Measurements from ENCODE around the gene NLGN1.

The NLGN1 gene

DNA sequence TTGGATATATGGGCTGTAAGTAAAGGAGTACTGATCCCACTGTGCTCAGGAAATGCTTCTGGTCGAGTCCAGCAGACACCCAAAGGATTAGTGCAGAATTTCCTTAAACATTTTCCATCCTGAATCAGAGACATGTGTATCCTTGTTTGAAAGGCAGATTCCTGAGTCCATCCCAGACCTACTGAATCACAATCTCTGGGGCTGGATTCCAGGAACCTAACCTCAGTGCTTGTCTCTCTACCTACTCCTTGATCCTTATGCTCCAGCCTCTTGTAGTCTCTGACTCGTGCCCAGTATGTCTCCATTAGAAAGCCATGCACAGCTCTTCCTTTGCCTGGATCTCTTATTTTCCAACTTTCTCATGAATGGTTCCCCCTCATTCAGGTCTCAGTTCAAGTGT is 585.8 kb downstream of the NLGN1 start:
- Histone ChIP-seq H3K27ac (ENCODE audit: poor library complexity, severe bottlenecking) (no peak overlapping the region), H3K27me3 (ENCODE audit: insufficient read depth, poor library complexity, severe bottlenecking) (no peaks in the 10 kb centered on the region), H3K4me1 (ENCODE audit: insufficient read depth, poor library complexity, severe bottlenecking) (no peaks in the 10 kb centered on the region), H3K4me3 (ENCODE audit: severe bottlenecking) (no peak overlapping the region), H3K36me3 (ENCODE audit: low read depth) (no peaks in the 10 kb centered on the region), H3K9me3 (ENCODE audit: severe bottlenecking) (no peaks in the 10 kb centered on the region)
- no peak for ATAC-seq (ENCODE audit: low read depth)
- TF ChIP-seq, protein P1, sequence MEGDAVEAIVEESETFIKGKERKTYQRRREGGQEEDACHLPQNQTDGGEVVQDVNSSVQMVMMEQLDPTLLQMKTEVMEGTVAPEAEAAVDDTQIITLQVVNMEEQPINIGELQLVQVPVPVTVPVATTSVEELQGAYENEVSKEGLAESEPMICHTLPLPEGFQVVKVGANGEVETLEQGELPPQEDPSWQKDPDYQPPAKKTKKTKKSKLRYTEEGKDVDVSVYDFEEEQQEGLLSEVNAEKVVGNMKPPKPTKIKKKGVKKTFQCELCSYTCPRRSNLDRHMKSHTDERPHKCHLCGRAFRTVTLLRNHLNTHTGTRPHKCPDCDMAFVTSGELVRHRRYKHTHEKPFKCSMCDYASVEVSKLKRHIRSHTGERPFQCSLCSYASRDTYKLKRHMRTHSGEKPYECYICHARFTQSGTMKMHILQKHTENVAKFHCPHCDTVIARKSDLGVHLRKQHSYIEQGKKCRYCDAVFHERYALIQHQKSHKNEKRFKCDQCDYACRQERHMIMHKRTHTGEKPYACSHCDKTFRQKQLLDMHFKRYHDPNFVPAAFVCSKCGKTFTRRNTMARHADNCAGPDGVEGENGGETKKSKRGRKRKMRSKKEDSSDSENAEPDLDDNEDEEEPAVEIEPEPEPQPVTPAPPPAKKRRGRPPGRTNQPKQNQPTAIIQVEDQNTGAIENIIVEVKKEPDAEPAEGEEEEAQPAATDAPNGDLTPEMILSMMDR (IDR thresholded peaks at IDR 0.05; ENCODE audit: poor library complexity, severe bottlenecking): no peak
- no peak for DNase-seq (ENCODE audit: low spot score)

DNA sequence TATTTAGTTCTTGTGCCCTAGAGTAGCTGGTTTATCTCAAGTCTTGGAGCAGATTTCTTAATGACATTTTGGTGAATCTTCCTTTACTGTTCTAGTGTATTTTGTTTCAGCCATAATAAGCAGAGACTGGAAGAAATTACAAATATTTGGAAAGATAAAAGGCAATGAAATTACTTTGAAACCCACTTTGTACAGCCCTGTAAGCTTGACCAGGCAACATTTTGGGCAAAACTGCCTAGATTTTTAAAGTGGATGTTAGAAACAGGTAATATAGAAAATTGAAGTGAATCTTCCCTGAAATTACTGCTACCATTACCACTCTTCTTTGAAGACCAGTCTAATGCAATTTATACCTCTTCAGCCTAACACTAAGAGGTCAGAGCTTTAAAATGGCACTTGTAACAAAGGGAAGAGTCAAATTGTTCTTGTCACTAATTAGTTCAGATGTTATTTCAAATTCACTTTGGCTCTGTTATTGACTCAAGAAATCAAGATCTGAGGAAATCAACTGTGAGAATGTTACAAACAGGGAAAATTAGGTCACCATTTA is 589.4 kb downstream of the NLGN1 start:
- TF ChIP-seq, protein P1 (IDR thresholded peaks at IDR 0.05; ENCODE audit: poor library complexity, severe bottlenecking): no peak
- no peaks in the 10 kb centered on the region for H3K4me1 ChIP-seq (ENCODE audit: insufficient read depth, poor library complexity, severe bottlenecking)
- no peak for DNase-seq (ENCODE audit: low spot score)

DNA sequence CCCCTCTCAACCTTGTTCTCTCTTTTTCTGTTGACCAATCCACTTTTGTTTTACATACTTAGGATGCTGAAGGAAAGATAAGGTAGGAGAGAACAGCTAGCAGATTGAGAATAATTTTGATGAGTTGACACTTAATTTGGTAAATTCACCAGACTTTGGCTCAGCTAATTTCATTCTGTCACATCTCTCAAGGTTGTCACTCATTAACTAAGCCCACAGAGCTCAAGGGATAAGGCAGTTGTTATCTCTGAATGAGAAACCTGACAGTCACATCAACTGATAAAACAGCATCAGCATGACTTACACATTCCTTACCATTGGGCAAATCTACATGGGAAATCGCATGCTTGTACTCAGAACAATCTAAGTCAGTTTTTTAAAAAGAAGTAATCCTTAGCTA is 591.4 kb downstream of the NLGN1 start:
- Histone ChIP-seq H3K36me3 (ENCODE audit: low read depth) (no peaks in the 10 kb centered on the region), H3K27ac (ENCODE audit: poor library complexity, severe bottlenecking) (no peak overlapping the region), H3K4me1 (ENCODE audit: insufficient read depth, poor library complexity, severe bottlenecking) (no peaks in the 10 kb centered on the region), H3K27me3 (ENCODE audit: insufficient read depth, poor library complexity, severe bottlenecking) (no peaks in the 10 kb centered on the region), H3K9me3 (ENCODE audit: severe bottlenecking) (no peaks in the 10 kb centered on the region), H3K4me3 (ENCODE audit: severe bottlenecking) (no peak overlapping the region)
- TF ChIP-seq, protein P1 (IDR thresholded peaks at IDR 0.05; ENCODE audit: poor library complexity, severe bottlenecking): no peak
- no peak for DNase-seq (ENCODE audit: low spot score)
- no peak for ATAC-seq (ENCODE audit: low read depth)

More for the DNA sequence above, 589.4 kb downstream of the NLGN1 start:
- Histone ChIP-seq H3K27me3 (ENCODE audit: insufficient read depth, poor library complexity, severe bottlenecking) (no peaks in the 10 kb centered on the region), H3K27ac (ENCODE audit: poor library complexity, severe bottlenecking) (no peak overlapping the region), H3K9me3 (ENCODE audit: severe bottlenecking) (no peaks in the 10 kb centered on the region), H3K36me3 (ENCODE audit: low read depth) (no peaks in the 10 kb centered on the region), H3K4me3 (ENCODE audit: severe bottlenecking) (no peak overlapping the region)
- ATAC-seq (ENCODE audit: low read depth): no peak

DNA sequence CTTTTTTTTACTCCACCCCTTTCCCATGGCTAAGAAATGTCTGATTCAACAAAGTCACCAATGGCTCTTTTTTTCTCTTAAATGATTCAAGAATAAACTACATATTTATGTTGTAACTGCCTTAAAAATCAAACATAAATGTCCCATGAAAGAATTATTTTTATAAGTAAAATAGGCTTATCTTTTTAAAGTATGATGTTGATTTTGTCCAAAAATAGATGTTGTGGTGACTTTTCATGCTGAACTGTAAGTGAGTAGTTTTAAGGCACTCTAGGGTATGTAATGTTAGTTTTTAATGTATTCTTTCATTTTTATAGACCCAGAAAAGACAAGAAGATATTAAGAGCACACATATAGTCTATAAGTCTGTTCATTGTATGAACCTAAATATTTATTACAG is 594.9 kb downstream of the NLGN1 start:
- TF ChIP-seq, protein P1 (IDR thresholded peaks at IDR 0.05; ENCODE audit: poor library complexity, severe bottlenecking): no peak
- Histone ChIP-seq H3K36me3 (ENCODE audit: low read depth) (no peaks in the 10 kb centered on the region), H3K27ac (ENCODE audit: poor library complexity, severe bottlenecking) (no peak overlapping the region), H3K27me3 (ENCODE audit: insufficient read depth, poor library complexity, severe bottlenecking) (no peaks in the 10 kb centered on the region), H3K9me3 (ENCODE audit: severe bottlenecking) (no peaks in the 10 kb centered on the region), H3K4me1 (ENCODE audit: insufficient read depth, poor library complexity, severe bottlenecking) (no peaks in the 10 kb centered on the region), H3K4me3 (ENCODE audit: severe bottlenecking) (no peak overlapping the region)
- ATAC-seq (ENCODE audit: low read depth) (no peak), DNase-seq (ENCODE audit: low spot score) (no peak)

DNA sequence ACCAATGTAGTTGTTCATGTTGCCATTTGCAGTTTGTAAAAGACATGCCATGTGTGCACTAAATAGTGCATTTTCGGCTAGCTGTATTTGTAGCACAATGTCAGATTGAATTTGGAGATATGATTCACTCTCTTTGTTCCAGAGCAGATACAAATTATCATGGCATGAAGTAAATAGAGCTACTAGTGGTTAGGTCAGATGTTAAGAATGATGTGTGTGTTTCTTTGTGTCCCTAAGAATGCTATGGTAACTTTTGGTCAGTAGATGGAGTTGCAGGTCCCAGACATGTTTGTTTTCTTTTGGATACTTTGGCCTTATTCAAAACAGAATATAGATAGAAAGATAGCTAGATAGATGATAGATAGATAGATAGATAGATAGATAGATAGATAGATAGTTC is 595.8 kb downstream of the NLGN1 start:
- Histone ChIP-seq H3K27me3 (ENCODE audit: insufficient read depth, poor library complexity, severe bottlenecking) (no peaks in the 10 kb centered on the region), H3K36me3 (ENCODE audit: low read depth) (no peaks in the 10 kb centered on the region), H3K4me1 (ENCODE audit: insufficient read depth, poor library complexity, severe bottlenecking) (no peaks in the 10 kb centered on the region), H3K27ac (ENCODE audit: poor library complexity, severe bottlenecking) (no peak overlapping the region), H3K9me3 (ENCODE audit: severe bottlenecking) (no peaks in the 10 kb centered on the region), H3K4me3 (ENCODE audit: severe bottlenecking) (no peak overlapping the region)
- no peak for DNase-seq (ENCODE audit: low spot score)
- TF ChIP-seq, protein P1 (IDR thresholded peaks at IDR 0.05; ENCODE audit: poor library complexity, severe bottlenecking): peak; percentile 46
- no peak for ATAC-seq (ENCODE audit: low read depth)

All from RWPE2 (cell line).